Activated CD4-positive, CD25-positive, alpha-beta regulatory T cell (primary cell): Measurements from ENCODE around the gene GALNT10.

Experiments
- DNase-seq, 4 experiments: peaks; one replicate each; lab custom pipeline; 2025; lab: John Stamatoyannopoulos, UW

Gene GALNT10

GRCh38 chr5:154179846-154180710, 10.5 kb upstream of the GALNT10 start:
- peak in 2 of 4 experiments; percentile 7 for DNase-seq

DNA sequence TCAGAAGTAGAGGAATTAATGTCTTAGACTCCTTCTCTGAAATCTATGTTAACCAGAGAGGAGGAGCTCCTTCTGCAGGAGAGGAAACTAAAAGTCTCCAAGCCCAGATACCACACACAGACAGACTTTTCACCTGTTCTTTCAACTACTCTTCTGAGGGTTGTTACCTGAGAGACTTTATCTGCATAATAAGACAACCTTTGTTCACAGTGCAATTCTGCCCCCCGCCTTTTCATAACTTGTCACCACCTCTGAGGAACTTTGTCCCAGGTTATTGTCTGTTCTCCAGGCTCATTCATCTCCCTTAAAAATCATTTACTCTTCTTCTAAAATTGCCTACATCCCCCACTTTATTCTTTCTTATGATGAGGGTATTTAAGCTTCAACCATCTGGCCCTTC, 9.4 kb upstream of the GALNT10 start:
- no peak for DNase-seq

- DNase-seq: no peak
Observed at GRCh38 chr5:154189256-154189818, 1.2 kb upstream of the GALNT10 start.

DNA sequence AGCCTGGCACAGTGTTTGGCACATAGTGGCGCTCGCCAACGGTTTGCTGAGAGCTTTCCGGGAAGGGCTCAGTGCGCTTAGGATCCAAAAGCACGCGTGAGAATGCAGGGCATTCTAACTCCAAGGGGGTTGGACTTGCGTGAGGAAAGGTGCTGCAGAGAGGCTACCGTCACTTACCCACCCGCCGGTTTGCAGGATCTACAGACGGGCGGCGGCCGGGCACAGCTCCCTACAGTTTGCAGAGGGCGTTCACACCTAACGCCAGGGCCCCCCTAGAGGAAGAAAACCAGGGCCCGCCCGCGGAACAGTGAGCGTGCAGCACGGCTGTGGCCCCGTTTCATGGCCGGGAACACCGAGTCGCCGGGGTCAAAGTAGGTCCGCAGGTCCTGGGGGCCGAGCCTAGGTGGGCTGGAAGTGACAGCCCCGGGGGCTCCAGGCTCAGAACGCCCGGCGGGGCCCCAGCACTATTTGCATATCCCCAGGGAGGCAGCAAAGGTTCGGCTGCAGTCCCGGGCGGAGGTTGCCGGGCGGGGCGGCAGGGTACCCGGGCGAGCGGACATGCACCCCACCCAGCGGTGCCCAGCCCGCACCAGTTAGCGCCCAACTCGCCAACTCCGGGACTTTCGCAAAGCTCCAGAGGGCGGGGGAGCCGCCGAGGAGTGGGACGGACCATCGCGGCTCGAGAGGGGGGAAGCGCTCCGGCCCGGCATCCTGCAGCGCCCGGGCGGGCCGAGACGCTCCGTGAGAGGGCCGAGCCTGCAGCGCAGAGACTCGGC, 526 bp upstream of the GALNT10 start:
- peak; percentile 48 to 72 (median 60) for DNase-seq

- no peak for DNase-seq
Observed at GRCh38 chr5:154191467-154192261, 1.1 kb downstream of the GALNT10 start.

GRCh38 chr5:154193283-154193682, 2.8 kb downstream of the GALNT10 start:
- no peak for DNase-seq

DNA sequence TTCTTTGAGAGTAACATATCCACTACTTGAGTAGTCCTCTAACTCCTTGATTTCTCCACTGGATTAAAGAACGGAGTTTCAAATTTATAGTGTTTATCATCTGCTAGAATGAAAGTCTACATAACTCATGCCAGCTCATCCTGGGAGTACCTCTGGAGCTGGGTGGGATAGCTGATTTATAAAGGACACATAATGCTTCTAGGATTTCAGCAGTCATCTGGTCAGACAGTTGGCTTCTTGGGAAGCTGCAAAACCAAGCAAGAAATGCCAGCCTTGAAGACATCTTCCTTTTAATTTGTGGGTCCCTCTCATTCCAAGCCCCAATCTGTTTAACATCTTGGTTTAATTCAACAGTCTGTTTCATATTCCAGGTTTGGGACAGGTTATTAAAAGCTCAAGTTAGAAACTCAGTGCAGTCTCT, 3.2 kb downstream of the GALNT10 start:
- no peak for DNase-seq

DNA sequence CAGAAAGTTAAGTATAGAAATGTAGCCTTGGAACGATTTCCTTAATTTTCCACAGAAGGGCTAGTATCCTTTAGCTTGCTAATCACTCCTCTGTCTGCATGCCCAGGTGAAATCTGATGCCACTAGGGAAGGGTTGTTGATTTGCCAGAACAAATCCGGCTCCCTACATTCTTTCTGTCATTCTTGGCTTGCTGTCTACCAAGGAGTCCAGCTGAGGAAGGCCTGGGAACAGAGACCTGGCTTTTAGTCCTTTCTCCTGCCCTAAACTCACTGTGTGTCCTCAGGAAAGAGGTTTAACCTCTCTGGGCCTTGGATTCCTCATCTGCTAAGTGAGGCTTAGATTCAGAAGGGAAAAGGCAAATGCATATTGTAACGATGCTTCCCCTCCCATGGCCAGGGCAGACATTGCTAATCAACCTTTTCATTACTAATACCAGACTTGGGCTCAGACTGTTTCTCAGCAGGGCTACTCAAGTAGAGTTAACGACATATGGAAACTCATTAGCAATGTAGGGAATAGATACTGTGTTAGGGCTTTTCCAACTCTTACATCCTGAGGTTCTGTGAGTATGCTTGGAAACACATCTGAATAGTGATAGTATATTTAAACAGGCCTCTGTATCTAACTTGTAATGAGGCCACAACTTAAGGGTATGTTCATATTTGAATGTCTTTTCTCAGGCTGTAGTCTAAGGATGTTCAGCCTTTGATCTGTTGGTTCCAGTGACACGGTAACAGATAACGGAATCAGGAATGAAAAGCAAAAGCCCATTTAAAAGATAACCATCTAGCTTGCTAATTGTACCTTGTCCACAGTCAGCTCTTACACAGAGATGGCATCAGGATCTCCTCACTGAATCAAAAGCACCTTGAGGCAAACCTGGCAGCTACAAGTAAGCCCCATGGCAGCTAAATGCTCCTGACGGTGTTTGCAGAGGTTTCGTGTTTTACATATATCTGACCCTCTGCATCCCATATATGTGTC, 4.1 kb downstream of the GALNT10 start:
- DNase-seq: no peak

DNA sequence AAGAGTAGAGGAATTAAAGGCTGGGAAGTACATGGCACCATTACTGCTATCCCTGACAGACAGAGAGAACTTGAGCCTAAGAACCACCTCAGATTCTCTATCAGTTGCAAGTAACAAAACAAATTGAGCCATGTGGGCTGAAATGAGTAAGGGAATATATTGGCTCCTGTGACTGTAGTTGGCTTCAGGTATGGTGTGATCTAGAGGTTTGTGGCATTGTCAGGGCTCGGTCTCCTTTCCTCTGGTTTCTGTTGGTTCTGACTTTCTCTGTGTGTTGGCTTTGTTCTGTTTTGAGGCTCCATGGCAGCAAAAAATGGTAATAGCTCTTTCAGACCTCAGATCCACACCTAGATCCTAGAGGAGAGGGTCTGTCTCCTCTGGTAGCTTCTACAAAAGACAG, 5.7 kb downstream of the GALNT10 start:
- DNase-seq: no peak

DNA sequence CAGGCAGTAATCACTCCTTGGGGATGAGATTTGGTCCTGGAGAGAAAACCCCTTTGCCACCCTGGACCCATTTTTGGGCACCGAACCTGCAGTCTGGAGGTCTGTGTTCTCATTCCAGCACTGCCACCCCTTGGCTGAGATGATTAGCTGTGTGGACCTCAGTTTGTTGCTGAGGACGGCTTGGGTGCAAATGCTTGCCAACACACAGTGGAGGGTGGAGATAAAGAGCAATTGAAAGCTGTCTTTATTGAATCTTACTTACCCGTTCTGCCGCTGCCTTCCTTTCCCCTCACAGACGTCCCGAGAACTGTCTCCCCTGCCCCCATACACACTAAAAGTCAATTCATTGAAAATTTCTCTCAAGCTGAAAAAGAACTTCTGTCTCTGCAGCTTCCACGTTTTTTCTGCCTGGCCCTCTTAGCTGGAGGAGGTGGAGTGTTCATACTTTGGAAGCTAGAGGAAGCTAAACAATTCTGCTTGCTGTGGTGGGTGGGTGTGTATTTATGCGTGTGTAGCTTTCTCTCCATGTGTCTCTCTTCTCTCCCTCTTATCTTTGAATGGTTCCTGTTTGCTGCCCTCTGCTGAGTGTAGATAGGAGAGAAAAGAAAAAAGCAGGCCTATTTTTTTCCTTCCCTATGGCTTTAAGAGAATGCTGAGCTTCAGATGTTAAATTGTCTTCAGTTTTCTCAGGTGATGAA, 6.6 kb downstream of the GALNT10 start:
- no peak for DNase-seq

- DNase-seq: peak in 3 of 4 experiments; percentile 7 to 30 (median 16)
Observed at GRCh38 chr5:154197801-154198491, 7.4 kb downstream of the GALNT10 start.

DNA sequence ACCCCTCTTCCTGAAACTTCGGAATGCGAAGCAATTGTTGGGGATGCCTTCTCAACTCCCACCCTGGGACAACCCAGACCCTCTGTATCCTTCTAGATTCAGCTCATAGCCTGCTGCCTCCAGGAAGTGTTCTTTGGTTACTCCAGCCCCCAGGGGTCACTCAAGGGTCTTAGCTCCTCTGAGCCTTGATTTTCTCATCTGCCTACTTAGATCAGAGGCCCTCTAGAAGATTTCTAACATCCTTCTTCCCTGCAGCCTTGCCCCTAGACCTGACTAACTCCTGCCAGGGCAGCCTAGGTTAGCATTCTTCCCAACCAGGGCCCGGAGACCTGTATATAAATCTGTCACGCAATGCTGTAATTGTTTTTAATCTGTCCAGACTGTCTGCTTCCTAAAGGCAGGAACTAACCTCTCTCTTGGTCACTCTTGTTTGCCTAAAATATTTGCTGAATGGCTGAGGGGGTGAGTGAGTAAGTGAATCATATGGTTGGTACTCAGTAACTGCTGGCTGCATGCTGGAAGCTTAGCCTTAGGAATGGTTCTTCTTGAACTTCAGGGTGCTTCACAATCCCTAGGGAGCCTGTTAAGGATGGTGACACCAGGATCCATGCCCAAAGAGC, 8.2 kb downstream of the GALNT10 start:
- DNase-seq: no peak

DNA sequence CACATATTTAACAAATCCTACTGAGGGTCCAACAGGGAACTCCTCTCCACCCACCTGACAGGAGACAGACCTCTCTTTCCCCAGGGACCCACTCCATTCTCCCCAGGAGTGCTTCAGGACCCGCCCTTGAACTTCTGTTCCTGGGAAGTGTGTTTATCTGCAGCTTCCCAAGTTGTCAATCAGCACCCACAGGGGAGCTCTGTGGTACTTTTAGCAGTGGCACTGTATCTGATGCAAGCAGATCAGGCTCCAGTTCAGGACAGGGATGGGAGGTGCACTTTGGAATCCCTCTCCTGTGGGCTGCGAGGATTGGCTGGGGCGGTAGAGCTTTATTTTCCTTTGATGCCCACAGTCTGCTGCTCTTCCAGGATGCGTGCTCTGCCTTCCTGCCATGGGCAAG, 8.7 kb downstream of the GALNT10 start:
- DNase-seq: no peak

- DNase-seq: no peak
Observed at GRCh38 chr5:154199671-154200220, 9.2 kb downstream of the GALNT10 start.

- no peak for DNase-seq
Observed at GRCh38 chr5:154200221-154200620, 9.7 kb downstream of the GALNT10 start.

DNA sequence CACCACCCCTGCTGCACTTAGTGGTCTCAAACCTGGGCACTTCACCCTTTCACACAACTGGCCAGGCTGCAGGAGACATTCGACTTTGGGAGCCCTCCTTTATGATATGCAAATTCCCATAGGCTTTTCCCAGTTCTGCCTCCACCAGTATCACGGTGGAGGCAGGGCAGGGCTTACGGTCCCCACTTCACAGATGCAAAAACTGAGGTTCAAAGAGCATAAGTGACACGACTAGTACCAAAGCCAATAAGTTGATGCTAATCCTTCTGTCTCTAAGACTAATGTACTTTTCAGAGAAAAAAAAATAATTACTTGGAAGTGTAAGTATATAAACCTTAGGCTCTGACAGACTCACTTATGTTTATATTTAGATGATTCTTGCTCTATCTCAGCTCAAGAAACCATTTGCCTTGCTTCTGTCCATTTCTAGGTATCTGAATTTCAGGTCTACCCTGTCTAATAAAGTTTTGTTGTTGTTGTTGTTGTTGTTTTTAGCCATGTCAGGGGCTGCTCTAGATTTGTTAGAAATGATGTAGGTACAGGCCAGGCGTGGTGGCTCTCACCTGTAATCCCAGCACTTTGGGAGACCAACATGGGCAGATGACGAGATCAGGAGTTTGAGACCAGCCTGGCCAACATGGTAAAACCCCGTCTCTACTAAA, 10.7 kb downstream of the GALNT10 start:
- no peak for DNase-seq

DNA sequence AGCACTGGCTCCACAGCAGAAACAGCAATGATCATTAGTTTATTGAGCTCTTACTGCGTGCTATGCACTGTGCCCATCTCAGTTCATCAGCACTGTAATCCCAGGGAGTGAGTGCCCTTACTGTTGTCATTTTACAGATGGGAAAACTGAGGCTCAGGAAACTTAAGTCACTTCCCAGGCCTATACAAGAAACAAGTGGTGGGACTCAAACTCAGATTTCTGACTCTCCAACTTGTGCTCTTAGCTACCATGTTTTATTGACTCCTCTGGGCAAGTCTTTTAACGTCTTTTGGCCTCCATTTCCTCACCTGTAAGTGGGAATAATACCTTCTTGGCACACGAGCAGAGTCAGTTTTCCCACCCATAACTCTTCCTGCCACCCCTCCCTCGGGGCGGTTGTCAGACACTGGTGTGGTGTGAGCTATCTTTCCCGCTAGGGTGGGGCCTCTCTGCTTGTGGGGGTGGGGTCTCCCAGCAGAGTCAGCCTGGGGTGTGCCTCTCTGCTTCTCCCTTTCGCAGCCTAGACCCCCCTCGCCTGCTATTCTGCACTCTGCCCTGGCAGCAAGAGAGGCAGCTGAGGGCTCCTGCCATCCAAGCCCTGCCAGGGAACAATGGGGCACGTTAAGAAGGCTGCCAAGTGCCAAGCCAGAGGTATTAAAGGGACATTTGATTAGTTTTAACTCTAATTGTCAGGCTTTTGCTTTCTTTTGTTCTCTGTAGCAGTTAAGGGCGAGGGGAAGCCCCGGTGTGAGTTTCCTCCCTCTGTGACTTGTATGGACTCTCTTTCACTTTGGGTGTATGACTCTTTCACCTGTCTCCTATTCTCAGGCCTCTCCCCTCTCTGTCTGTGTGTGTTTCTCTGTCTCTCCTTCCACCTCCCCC, 12.1 kb downstream of the GALNT10 start:
- peak in 3 of 4 experiments; percentile 3 to 36 (median 22) for DNase-seq
